H1 (cell line): ENCODE results near the gene PLCL2. TPM values are rescaled to one million over a fixed set of nuclear protein-coding genes. Genes with fewer than 3 reads are reported as not detected.

Source experiments
- CTCF ChIA-PET: fragments of 300-600 bp; sonication (Branson Sonifier 250); formaldehyde crosslinking; loops from one replicate; lab custom pipeline; 2021; ENCODE audit not compliant: partially characterized antibody; lab: Charles Lee
- POLR2A ChIA-PET: fragments of 300-600 bp; sonication (Branson Sonifier 250); formaldehyde crosslinking; loops from one replicate; lab custom pipeline; 2021; ENCODE audit warnings: inconsistent platforms; ENCODE audit not compliant: partially characterized antibody; lab: Charles Lee
- DNase-seq, 2 experiments: peaks; one replicate each; pipeline versions ENCODE4 v3.0.0 to v3.0.0-alpha.2; 2010 to 2022; ENCODE audit warnings: low spot score in 2 of 2, low read depth in 1 of 2, mixed read lengths in 1 of 2
- FAIRE-seq: peaks from 2 replicates; lab custom pipeline; 2011; peaks lifted over from hg19 to GRCh38; lab: Jason Lieb, UNC
- H2AFZ ChIP-seq: 2 replicates; pipeline ENCODE4 v1.8.1; 2012; ENCODE audit warnings: low read length, inconsistent platforms
- H2AK5ac ChIP-seq: 2 replicates; pipeline ENCODE4 v1.6.1; 2013; ENCODE audit warnings: low read depth, low read length
- H2BK120ac ChIP-seq: replicated peaks from 2 replicates; pipeline ENCODE3; 2013; ENCODE audit warnings: low read depth, low read length, inconsistent platforms
- H2BK12ac ChIP-seq: 2 replicates; pipeline ENCODE4 v1.6.1; 2013; ENCODE audit warnings: low read depth, low read length
- H2BK15ac ChIP-seq: 2 replicates; pipeline ENCODE4 v1.6.1; 2013; ENCODE audit warnings: low read length
- H2BK20ac ChIP-seq: 2 replicates; pipeline ENCODE4 v1.6.1; 2013; ENCODE audit warnings: low read length
- H2BK5ac ChIP-seq: 2 replicates; pipeline ENCODE4 v1.6.1; 2013; ENCODE audit warnings: low read depth, low read length
- H3K14ac ChIP-seq: 2 replicates; pipeline ENCODE4 v1.6.1; 2013; ENCODE audit warnings: inconsistent platforms; ENCODE audit not compliant: insufficient read length
- H3K18ac ChIP-seq: 2 replicates; pipeline ENCODE4 v1.6.1; 2013; ENCODE audit warnings: low read length; ENCODE audit errors: extremely low read depth
- H3K23ac ChIP-seq: 2 replicates; pipeline ENCODE4 v1.6.1; 2013; ENCODE audit warnings: inconsistent platforms; ENCODE audit not compliant: insufficient read length
- H3K23me2 ChIP-seq: 2 replicates; pipeline ENCODE4 v1.6.1; 2013; ENCODE audit warnings: low read depth, low read length
- H3K27ac ChIP-seq: 2 replicates; pipeline ENCODE4 v1.6.1; 2011; ENCODE audit warnings: low read depth, low read length, inconsistent platforms
- H3K27me3 ChIP-seq, 4 experiments: replicated peaks in 1 of 4; 1 replicate in 1 of 4; 2 replicates in 3 of 4; pipeline versions ENCODE4 v1.6.1 to v1.8.1; 2011 to 2013; ENCODE audit warnings: low read length in 3 of 4, mild to moderate bottlenecking in 3 of 4, inconsistent platforms in 2 of 4, mixed read lengths in 2 of 4, moderate library complexity in 1 of 4; ENCODE audit not compliant: control insufficient read depth in 3 of 4, insufficient read depth in 3 of 4; ENCODE audit errors: extremely low read depth in 1 of 4
- H3K36me3 ChIP-seq, 4 experiments: 2 replicates each; pipeline versions ENCODE4 v1.6.1 to v1.8.1; 2011 to 2013; ENCODE audit warnings: mild to moderate bottlenecking in 4 of 4, low read length in 3 of 4, moderate library complexity in 2 of 4, control low read depth in 1 of 4, inconsistent platforms in 1 of 4; ENCODE audit not compliant: insufficient read depth in 4 of 4, control insufficient read depth in 2 of 4
- H3K4ac ChIP-seq: replicated peaks from 2 replicates; pipeline ENCODE3; 2013; ENCODE audit warnings: low read length, low read depth, mixed read lengths, inconsistent platforms; ENCODE audit not compliant: insufficient read length
- H3K4me1 ChIP-seq, 4 experiments: replicated peaks in 1 of 4; 1 replicate in 1 of 4; 2 replicates in 3 of 4; pipeline versions ENCODE4 v1.6.1 to v1.8.1; 2011 to 2013; ENCODE audit warnings: low read length in 3 of 4, inconsistent platforms in 2 of 4, mixed read lengths in 1 of 4; ENCODE audit not compliant: insufficient read depth in 4 of 4, control insufficient read depth in 3 of 4
- H3K4me2 ChIP-seq, 2 experiments: 2 replicates each; pipeline versions ENCODE4 v1.6.1 to v1.8.1; 2011 to 2013; ENCODE audit warnings: low read depth in 2 of 2, low read length in 2 of 2, control low read depth in 1 of 2, inconsistent platforms in 1 of 2, mild to moderate bottlenecking in 1 of 2; ENCODE audit not compliant: insufficient read depth in 1 of 2
- H3K4me3 ChIP-seq, 4 experiments: fragments of 200-600, 300-600 bp in 1 of 4; sonication (generic), shearing (Covaris generic), sonication (Bioruptor Twin) in 1 of 4; 2 replicates each; pipeline versions ENCODE4 v1.5.1 to v1.8.1; 2011 to 2016; ENCODE audit warnings: low read length in 4 of 4, low read depth in 3 of 4, control low read depth in 2 of 4, inconsistent platforms in 2 of 4, mild to moderate bottlenecking in 2 of 4, mixed read lengths in 1 of 4, moderate library complexity in 1 of 4; ENCODE audit not compliant: insufficient read depth in 2 of 4; ENCODE audit errors: extremely low read depth in 1 of 4
- H3K56ac ChIP-seq: replicated peaks from 2 replicates; pipeline ENCODE3; 2013; ENCODE audit warnings: low read depth, mild to moderate bottlenecking, mixed read lengths, low read length, inconsistent platforms; ENCODE audit not compliant: insufficient read length
- H3K79me1 ChIP-seq: 2 replicates; pipeline ENCODE4 v1.6.1; 2013; ENCODE audit warnings: low read depth, low read length, control low read depth
- H3K79me2 ChIP-seq, 2 experiments: 2 replicates each; pipeline versions ENCODE4 v1.6.1 to v1.8.1; 2012 to 2013; ENCODE audit warnings: low read length in 2 of 2, mild to moderate bottlenecking in 2 of 2, inconsistent platforms in 1 of 2; ENCODE audit not compliant: insufficient read depth in 2 of 2, control insufficient read depth in 1 of 2
- H3K9ac ChIP-seq, 4 experiments: replicated peaks in 1 of 4; 1 replicate in 1 of 4; 2 replicates in 3 of 4; pipeline versions ENCODE4 v1.6.1 to v1.8.1; 2011 to 2013; ENCODE audit warnings: low read depth in 3 of 4, low read length in 3 of 4, control low read depth in 2 of 4, mild to moderate bottlenecking in 2 of 4, moderate library complexity in 2 of 4, inconsistent platforms in 1 of 4; ENCODE audit errors: extremely low read depth in 1 of 4
- H3K9me3 ChIP-seq, 2 experiments: 2 replicates each; pipeline versions ENCODE4 v1.6.1 to v1.8.1; 2012 to 2013; ENCODE audit warnings: mild to moderate bottlenecking in 2 of 2, moderate library complexity in 2 of 2, control low read depth in 1 of 2, inconsistent platforms in 1 of 2, low read depth in 1 of 2, low read length in 1 of 2, mixed read lengths in 1 of 2; ENCODE audit not compliant: insufficient read depth in 2 of 2
- H4K20me1 ChIP-seq, 2 experiments: replicated peaks in 1 of 2; 2 replicates each; pipeline versions ENCODE3 to v1.8.1; 2011 to 2013; ENCODE audit warnings: inconsistent platforms in 2 of 2, low read length in 2 of 2, mild to moderate bottlenecking in 1 of 2; ENCODE audit not compliant: insufficient read depth in 2 of 2, control insufficient read depth in 1 of 2
- H4K5ac ChIP-seq: 2 replicates; pipeline ENCODE4 v1.6.1; 2013; ENCODE audit warnings: low read length, low read depth, mixed read lengths, inconsistent platforms; ENCODE audit not compliant: insufficient read length
- H4K8ac ChIP-seq: 2 replicates; pipeline ENCODE4 v1.8.0; 2013; ENCODE audit warnings: mild to moderate bottlenecking, moderate library complexity, low read length, inconsistent platforms; ENCODE audit not compliant: insufficient read depth; ENCODE audit errors: extremely low read depth
- H4K91ac ChIP-seq: replicated peaks from 2 replicates; pipeline ENCODE3; 2013; ENCODE audit warnings: low read length, mixed read lengths, inconsistent platforms; ENCODE audit not compliant: insufficient read length
- CTBP2 ChIP-seq: IDR thresholded peaks from 2 replicates; pipeline ENCODE4 v1.7.0; 2011; ENCODE audit warnings: borderline replicate concordance, mild to moderate bottlenecking, moderate library complexity, mixed read lengths, low read length; ENCODE audit not compliant: insufficient read depth, insufficient read length
- EP300 ChIP-seq, 2 experiments: IDR thresholded peaks; 1 replicate in 1 of 2; 2 replicates in 1 of 2; pipeline ENCODE4 v1.6.1; 2011 to 2012; ENCODE audit warnings: low read depth in 2 of 2, low read length in 2 of 2, mild to moderate bottlenecking in 2 of 2, borderline replicate concordance in 1 of 2, inconsistent platforms in 1 of 2, moderate library complexity in 1 of 2
- GTF2F1 ChIP-seq: IDR thresholded peaks from 2 replicates; pipeline ENCODE4 v1.6.1; 2012; ENCODE audit warnings: low read depth, low read length, improper control_type of control experiment, borderline replicate concordance
- RAD21 ChIP-seq, 2 experiments: IDR thresholded peaks in 1 of 2; conservative IDR thresholded peaks in 1 of 2; 2 replicates each; pipeline ENCODE4 v1.6.1; 2011; ENCODE audit warnings: low read depth in 2 of 2, low read length in 2 of 2, improper control_type of control experiment in 1 of 2, inconsistent platforms in 1 of 2, mild to moderate bottlenecking in 1 of 2, moderate library complexity in 1 of 2
- RXRA ChIP-seq: IDR thresholded peaks from 2 replicates; pipeline ENCODE4 v1.6.1; 2011; ENCODE audit warnings: low read depth, mild to moderate bottlenecking, low read length, moderate library complexity; ENCODE audit not compliant: insufficient read depth
- SP1 ChIP-seq: IDR thresholded peaks from 2 replicates; pipeline ENCODE4 v1.6.1; 2011; ENCODE audit warnings: low read depth, low read length
- SRF ChIP-seq: IDR thresholded peaks from 2 replicates; pipeline ENCODE4 v1.6.1; 2011; ENCODE audit warnings: mild to moderate bottlenecking, low read depth, low read length, moderate library complexity
- TCF12 ChIP-seq: IDR thresholded peaks from 2 replicates; pipeline ENCODE4 v1.6.1; 2011; ENCODE audit warnings: low read depth, mild to moderate bottlenecking, low read length
- WGBS, 2 experiments: shearing (Covaris generic) in 1 of 2; methylation state at CpG; one replicate each; pipeline versions ENCODE4 v1.1.6 to v1.1.7; 2013 to 2015; ENCODE audit warnings: low lambda C conversion rate in 2 of 2, mixed read lengths in 2 of 2, inconsistent platforms in 1 of 2, low coverage in 1 of 2, missing lambda C conversion rate in 1 of 2; ENCODE audit not compliant: insufficient replicate concordance in 2 of 2, insufficient coverage in 1 of 2, insufficient read length in 1 of 2; ENCODE audit errors: extremely low coverage in 1 of 2, missing lambda C conversion rate in 1 of 2; 5-methylcytosine and 5-hydroxymethylcytosine counted together
- polyA plus RNA-seq, 7 experiments: library from polyadenylated mRNA; depleted of rRNA in 3 of 7; stranded (reverse) in 5 of 7; unstranded in 2 of 7; fragments of >200 nt in 5 of 7; fragments of 200-250 nt in 2 of 7; gene quantifications; 1 replicate in 5 of 7; 2 replicates in 1 of 7; 4 replicates in 1 of 7; pipeline versions ENCODE4 v1.2.1 to v1.2.3, GENCODE V29; 2011 to 2013; ENCODE audit warnings: missing spikeins in 2 of 7, mixed read lengths in 2 of 7
- total RNA-seq: library from RNA; stranded (reverse); fragmentation: NEBNext Ultra II Directional; extraction: Animal tissue kit (Norgen Biotek cat#: 25700); gene quantifications from 2 replicates; pipeline ENCODE4 v1.2.1, GENCODE V29; 2021
- TF ChIP-seq, protein P1 (sequence below): IDR thresholded peaks from 2 replicates; pipeline ENCODE4 v1.6.1; 2012; ENCODE audit warnings: inconsistent platforms

PLCL2 gene
- total and polyA plus RNA-seq, 2 of the 8 experiments (the other 6 are each of a cell fraction or from before 2014, with no cell fraction given) = 3.5 to 6.8 TPM

DNA sequence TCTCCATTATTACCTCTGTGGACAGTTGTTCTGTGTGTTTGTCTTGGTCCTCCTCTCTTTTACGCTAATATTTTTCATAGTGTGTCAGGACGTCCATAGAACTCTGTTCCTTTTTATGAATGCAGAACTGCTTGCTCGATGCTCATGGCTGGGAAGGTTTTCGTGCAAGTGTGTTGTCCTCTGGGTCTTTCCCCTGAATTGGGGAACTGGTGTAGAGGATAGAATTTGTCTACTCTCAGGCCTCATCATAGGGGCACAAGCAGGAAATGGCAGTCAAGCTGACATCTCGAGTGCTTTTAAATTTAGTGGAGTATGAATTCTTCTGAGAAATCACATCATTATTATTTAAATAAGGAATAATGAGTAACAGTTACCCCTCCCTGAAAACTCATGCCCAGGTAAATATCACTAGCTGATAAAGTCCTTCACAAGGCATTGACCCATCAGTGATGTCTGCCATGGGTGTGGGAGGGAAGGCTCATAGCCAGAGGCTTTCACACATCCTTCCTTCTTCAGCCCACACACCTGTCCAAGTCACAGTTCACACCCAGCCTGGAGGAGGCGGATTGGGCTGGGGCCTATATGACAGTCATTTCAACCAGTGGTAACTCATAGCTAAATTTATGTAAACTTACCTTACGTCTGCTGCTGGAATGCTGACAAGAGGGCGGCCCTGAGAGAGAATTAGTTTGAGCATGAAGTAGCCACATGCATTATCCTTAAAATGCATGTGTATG is 226.1 kb downstream of the PLCL2 start:
- Histone ChIP-seq H4K5ac (no peak overlapping the region), H3K4me3 (no peak overlapping the region), H3K56ac (no peak overlapping the region), H2BK120ac (no peak overlapping the region), H3K23me2 (no peaks in the 10 kb centered on the region), H3K23ac (no peak overlapping the region), H3K27me3 (no peaks in the 10 kb centered on the region), H2BK15ac (no peak overlapping the region), H3K79me2 (no peaks in the 10 kb centered on the region), H3K14ac (no peak overlapping the region), H3K9me3 (no peaks in the 10 kb centered on the region), H3K18ac (peak overlapping the region; percentile 78; the same call in 1 of the 2 replicates), H3K4me1 (no peaks in the 10 kb centered on the region), H3K4me2 (no peak overlapping the region), H3K36me3 (no peaks in the 10 kb centered on the region), H3K4ac (no peak overlapping the region), H2BK12ac (no peak overlapping the region), H2BK5ac (no peak overlapping the region), H2AFZ (no peak overlapping the region), H3K27ac (no peak overlapping the region), H3K79me1 (no peaks in the 10 kb centered on the region), H3K9ac (no peak overlapping the region), H4K8ac (no peak overlapping the region), H4K20me1 (no peaks in the 10 kb centered on the region), H2AK5ac (no peak overlapping the region), H4K91ac (no peak overlapping the region), H2BK20ac (no peak overlapping the region)
- TF ChIP-seq SP1 = no peak
- no peak for TF ChIP-seq TCF12
- TF ChIP-seq SRF = no peak
- TF ChIP-seq EP300 (IDR thresholded peaks at IDR 0.05; ENCODE audit: borderline replicate concordance in 1 of 2, low read depth in 2 of 2, low read length in 2 of 2) = no peak
- TF ChIP-seq RXRA = no peak
- no peak for TF ChIP-seq CTBP2
- no peak for TF ChIP-seq GTF2F1
- TF ChIP-seq, protein P1, sequence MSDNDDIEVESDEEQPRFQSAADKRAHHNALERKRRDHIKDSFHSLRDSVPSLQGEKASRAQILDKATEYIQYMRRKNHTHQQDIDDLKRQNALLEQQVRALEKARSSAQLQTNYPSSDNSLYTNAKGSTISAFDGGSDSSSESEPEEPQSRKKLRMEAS = no peak
- no peak for TF ChIP-seq RAD21 (IDR thresholded peaks at IDR 0.05 in 1 of 2, conservative IDR thresholded peaks at IDR 0.05 in 1 of 2; ENCODE audit: low read depth in 2 of 2, low read length in 2 of 2)
- FAIRE-seq (no peak), DNase-seq (peak in 1 of 2 experiments; percentile 23)
- 82% methylated on average over 8 of the region's 8 CpGs; no CpG with 5 or more reads in 1 of the 2 experiments for WGBS, 2 experiments
- ChIA-PET CTCF (interaction anchor here (0.6 kb wide), 1 partner anchor 1184 kb away, joined by 3 read pairs; no protein-coding TSS in a partner anchor), POLR2A (no interaction called here)
